Kidney capillary endothelial cell (primary cell): ENCODE data around the gene PER2.

Source experiments
- DNase-seq: peaks from one replicate; pipeline ENCODE4 v3.0.0-alpha.2; 2018; ENCODE audit warnings: low spot score

PER2 gene

DNA sequence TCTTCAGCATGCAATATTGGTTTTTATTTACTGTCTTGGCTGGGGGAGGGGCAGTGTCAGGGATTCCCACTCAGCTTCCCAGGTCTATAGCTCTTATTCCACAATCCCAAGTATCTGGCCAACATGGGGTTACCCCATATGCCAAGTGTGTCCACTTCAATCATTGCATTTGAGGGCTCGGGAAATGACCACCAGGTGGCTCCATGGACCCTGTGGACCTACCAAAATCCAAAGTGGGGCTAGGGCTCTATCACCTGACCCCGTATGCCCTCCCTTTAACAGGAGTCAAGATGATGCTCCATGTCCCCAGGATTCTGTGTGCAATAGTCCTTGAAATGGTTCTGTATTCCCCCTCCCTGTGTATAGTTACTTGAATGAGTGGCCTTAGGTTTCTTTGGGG, 19.8 kb upstream of the PER2 start:
- DNase-seq: no peak

DNA sequence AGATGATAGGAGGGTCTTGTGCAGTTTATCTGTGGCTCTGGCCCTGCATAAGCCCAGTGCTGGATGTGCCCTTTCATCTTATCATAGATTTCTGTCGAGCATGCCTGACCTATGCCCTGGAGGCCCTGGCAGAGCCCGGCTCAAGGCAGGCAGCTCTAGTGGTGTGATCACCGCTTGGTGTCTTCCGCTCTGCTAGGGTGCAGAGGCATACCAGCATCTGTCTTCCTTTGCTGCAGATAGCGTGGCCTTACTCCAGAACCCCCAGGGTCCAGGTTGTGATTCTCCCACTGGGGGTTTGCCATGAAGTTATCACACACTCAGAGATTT, 18.2 kb upstream of the PER2 start:
- DNase-seq: no peak

DNA sequence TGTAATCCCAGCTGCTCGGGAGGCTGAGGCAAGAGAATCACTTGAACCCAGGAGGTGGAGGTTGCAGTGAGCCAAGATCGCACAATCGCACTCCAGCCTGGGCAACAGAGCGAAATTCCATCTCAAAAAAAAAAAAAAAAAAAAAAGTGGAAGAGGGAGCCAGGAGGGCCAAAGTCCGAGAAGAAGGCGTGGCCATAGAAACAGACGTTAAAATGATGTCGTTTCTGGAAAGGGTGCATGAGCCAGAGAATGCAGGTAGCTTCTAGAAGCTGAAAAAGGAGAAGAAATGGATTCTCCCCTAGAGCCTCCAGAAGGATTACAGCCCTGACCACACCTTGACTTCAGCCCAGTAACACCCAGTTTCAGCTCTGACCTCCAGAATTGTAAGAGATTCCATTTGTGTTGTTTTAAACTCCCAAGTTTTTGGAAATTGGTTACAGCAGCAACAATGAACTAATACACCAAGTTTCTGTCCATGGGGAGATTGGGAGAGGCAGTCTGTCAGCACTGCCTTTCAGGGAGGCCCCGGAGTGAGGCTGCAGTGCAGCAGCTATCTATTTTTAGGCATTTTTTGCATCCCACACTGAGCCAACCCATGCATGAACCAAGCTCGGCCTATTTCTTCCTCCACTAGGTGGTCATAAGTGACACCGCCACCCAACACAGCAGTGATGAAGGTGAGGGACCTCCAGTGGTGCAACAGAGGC, 17.7 kb upstream of the PER2 start:
- DNase-seq: no peak

DNA sequence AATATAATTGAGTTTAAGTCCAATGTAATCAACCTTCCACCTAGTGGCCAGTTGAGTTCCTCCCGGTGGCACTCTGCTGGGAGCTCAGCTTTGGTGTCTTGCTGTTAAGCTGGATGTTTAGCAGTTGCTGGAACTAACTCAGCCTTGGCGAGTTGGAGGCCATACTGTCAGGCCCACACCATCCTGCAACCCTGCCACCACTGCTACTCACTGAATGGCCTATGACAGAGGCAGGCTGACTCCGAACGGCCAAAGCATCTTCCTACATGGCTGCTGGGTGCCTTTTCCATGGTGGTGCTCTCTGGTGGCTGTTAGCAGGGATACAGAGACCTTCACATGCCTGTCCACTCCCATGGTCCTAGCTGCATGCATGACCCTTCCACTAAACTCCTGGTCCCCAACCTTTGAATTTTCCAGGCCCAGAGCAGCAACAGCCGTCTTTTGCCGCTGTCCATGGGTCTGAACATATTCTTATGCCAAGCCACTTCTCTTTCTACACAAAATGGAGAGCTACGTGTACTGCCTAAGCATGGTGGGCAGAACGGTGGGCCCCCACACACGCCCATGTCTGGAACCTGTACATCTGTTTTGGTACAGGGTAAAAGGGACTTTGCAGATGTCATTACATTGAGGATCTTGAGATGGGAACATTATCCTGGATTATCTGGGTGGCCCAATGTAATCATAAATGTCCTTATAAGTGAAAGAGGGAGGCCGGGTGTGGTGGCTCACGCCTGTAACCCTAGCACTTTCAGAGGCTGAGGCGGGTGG, 16.9 kb upstream of the PER2 start:
- no peak for DNase-seq

DNA sequence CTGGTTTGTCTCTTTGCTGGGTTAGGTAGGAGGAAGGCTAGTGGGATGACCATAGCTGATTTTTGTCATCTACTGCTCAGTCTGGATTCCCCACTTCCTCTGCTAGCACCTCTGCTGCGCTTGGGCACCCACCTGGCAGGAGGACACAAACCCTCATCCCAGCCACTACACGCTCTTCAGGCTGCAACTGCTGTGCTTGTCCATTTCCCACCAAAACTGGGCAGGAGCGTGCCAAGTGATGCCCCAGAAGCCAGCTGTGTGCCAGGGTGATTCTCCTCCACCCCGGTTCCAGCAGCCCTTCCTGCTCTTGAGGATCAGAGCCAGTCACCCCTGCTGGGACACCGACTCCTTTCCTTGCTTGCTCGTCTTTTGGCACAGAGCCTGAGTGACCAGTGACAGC, 15.7 kb upstream of the PER2 start:
- no peak for DNase-seq

DNA sequence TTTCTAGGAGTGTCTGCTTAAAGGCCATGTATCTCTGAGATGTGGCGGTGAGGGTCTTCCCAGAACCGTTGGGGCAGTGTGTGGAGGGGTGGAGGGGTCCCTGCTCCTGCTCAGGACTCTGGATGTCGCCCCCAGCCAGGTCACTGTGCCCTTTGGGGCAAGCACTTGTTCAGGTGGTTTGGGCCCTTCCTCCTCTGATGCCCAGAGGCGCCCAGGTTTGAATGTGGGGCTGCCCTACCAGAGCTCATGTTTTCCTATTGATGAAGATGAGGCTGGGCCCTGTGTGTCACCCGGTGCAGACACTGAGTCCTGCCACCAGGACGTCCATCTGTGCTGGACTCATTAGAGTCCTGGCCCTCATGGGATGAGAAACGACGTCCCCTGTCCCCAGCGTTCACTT, 14.3 kb upstream of the PER2 start:
- no peak for DNase-seq

DNA sequence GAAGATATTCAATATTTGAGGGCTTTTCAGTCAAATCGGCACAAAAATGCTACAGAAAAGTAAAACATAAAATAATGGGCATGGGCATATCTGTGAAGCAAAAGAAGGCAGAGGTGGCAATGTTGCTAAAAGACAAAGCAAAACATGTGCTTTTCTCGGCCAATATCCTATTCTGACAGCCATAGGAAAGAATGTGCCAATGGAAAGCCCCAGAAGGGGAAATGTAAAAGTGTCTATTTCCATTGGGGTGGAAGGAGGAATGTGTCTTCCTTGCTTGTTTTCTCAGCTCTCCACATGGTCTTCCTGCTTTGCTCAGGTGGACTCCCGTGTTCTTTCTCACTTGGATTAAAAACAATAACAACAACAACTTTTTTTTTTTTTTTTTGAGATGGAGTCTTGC, 13.7 kb upstream of the PER2 start:
- DNase-seq: no peak

DNA sequence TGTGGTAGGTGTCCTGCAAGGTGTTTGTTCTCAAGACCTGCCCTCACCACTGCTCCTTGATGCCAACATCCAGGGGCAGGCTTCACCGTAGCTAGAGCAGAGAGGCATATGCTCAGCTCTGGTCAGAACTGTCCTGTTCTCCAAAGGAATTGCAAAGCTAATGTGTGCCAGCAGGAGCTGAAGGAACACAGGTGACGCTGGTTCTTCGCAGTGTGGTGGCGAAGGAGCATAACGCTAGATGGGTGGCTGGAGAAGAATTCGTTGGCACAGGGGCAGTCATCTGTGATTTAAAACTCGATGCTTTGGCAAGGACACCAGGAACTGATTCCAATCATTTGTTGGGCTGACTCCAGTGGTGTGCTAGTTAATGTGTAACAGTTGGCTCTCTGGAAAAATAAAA, 11.4 kb upstream of the PER2 start:
- DNase-seq: no peak

DNA sequence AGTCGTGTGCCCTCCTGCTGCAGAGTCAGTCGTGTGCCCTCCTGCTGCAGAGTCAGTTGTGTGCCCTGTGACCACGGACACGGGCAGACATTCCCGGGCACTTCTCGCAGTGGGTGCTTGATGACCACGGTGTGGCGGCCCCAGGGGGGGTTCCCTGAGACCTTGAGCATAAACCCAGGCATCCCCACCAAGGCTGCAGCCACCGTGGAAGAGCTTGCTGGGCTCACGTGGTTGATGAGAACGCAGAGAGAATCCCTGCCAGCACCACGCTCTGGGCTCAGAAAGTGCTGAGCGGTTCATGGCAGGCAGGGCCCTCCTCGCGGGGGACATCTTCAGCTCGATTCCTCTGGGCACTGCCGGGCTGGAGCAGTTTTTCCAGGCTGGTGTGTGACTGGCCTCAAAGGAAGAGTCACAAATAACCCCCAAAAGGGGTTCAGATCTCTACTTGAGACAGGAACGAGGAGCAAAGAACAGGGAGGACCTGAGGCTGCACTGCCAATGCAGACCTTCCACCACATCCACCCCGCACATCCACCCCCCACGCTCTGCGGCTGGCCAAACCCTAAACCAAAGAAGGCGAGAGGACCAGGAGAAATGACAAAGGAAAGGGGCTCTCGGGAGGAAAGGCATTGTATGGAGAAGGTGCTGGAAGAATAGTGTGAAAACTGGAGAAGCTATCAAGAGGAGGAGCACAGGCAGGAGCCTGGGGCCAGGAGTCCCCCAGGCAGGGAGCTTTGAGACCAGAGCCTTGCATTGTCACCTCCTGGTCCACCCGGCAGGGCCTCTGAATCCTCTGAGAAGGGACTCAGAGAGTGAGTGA, 8.4 kb upstream of the PER2 start:
- DNase-seq: no peak

DNA sequence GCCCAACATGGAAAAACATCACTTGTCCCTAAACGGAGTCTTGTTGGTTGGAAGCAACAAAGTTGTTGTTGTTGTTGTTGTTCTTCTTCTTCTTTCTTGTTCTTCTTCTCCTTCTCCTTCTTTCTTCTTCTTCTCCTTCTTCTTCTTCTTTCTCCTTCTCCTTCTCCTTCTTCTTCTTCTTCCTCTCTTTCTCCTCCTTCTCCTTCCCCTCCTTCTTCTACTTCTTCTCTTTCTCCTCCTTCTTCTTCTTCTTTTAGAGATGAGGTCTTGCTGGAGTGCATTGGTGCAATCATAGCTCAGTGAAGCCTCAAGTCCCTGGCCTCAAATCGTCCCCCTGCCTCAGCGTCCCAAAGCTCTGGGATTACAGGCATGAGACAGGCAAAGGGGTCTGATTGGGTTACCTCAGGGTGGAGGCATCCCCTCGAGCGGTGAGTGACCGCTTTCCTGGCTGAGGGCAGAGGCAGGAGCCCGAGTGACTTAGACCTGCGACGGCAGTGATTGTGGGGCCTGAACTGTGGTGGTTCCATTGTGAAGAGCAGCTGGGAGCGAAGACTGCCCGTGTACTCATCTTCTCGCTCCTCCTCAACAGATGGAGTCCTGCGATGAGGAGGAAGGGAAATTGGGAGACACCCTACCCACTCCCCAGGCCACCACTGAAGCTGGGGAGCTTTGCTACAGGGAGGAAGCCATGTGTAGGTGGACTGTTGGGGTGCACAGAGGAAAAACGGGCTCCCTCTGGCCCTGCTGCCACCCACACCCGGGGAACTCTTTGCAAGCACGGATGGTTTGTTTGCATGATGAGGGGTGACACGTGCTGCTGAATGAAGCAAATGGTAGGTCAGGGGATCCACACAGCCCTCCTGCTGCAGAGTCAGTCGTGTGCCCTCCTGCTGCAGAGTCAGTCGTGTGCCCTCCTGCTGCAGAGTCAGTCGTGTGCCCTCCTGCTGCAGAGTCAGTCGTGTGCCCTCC, 7.0 kb upstream of the PER2 start:
- DNase-seq: no peak

DNA sequence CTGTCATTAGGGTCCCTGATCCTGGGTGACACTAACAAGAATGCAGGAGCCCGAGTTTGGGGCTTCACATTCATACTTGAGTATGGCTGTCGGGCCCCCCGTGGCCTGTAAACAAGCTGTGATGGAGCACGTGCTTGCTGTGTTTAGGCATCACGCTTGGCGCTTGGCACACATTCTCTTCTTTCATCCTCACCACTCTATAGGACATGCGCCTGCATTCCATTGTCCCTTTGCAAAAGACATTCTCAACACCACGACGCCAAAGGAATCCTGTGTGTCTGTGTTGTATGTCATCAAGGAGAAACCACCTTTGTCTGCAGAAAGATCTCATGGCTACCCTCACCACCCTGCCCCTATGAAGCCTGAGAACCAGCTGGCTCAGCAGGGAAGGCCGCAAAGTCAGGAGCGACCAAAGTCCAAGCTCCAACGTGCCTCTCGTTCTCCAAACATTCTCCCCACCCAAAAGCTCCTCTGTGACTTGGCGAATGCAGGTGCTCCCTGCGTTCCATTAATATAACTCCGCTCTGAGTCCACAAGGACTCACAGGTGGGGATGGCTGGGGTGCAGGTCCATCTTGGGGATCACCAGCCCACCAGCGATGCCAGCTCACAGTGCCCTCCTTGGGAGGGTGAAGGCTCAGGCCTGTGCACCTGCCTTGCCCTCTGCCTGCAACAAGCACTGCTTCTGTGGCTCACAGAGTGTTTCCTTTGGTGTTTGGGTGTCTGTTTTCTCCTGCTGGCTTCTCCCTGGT, 6.2 kb upstream of the PER2 start:
- DNase-seq: no peak

DNA sequence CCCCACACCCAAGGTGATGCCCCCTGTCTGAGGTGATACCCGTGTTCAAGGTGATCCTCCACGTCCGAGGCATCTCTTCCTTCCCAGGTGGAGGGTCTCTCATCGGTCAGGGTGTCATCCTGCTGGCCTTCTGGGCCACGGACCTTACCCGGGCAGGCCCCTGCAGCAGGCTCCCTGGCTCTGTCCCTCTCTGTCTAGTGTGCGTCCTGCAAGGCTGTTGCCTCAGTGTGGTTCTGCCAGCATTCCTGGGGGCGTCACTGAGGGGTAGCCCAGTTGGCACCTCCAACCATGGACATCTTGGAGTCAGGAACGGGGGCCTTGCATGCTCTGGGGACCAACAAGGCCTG, 5.6 kb upstream of the PER2 start:
- no peak for DNase-seq

DNA sequence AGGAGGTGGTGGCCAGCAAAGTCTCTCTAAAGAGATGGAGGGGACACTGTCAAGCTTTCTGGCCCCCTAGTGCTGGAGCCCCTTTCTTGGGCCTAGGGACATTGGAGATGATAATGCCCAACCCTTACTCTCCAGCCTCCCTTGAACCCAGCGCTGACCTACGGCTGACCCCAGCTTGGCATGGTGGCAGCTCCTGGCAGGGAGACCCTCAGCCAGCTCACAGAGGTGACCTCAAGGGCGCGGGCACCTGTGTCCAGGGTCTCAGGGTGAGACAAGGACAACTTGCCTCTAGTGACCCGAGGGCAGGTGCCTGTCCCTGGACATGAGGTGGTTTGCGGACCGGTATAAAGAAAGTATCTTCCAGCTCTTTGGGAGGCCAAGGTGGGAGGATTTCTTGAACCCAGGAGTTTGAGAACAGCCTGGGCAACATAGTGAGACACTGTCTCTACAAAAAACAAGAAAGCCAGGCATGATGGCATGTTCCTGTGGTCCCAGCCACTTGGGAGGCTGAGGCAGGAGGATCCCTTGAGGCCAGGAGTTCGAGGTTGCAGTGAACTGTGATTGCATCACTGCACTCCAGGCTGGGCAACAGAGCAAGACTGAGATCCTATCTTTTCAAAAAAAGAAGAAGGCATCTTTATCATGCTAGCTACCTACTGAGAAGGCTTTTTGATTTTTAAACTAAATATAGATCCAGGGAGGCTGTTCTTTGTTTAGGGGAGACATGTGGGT, 3.3 kb upstream of the PER2 start:
- no peak for DNase-seq

DNA sequence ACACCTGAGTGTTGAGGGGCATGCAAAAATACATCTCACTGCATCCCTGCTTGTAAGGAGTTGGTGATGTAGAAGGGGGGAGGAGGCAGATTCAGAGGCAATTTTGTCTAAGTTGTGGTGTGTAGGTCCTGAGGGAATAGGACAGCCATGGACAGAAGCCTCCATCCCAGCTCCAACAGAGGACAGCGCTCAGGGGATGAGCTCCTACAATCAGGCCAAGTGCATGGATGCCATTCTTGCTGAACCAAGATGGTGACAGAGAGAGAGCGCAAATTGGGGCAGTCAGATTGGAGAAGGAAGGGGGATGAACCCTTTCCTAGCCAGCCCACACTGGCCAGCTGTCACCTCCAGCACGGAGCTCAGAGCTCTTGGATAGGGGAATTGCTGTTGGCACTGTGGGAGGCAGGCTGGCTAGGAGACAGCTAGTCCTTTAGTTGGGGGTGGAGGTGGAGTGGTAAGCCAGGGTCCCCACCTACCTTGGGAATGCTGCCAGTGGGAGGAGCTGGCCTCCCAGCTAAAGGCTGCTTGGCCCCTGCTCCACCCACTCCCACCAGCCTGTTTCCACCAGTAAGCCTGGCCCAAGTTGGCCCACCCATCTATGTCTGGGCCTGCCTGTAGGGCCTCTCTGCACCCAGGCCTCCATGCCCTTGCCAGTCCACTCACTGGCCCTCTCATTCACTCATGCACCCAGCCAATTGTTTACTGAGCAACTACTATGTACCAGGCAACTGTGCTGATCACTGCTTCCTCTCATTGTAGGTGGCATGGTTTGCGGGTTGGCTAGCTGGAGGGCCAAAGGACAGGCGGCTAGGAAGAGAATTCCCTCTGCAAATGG, 2.5 kb upstream of the PER2 start:
- no peak for DNase-seq

DNA sequence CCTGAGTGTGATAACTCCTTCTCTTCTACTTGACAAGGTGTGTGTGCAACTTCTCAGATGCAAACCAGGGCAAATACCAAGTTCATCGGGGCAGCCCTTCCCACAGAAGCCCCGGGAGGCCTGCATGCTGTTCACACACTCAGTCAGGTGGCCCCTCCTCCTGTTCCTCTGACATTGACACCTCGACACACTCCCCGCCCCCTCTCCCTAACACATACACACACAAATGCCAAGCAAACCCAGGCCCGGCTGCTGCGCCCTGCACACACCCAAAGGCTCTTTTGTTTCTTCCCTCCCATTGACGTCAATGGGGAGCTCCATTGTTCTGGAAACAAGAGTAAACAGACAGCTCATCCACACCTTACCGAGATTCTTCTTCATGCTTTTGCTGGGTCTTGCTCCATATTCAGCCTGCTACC, 1.7 kb upstream of the PER2 start:
- DNase-seq: peak; percentile 18

DNA sequence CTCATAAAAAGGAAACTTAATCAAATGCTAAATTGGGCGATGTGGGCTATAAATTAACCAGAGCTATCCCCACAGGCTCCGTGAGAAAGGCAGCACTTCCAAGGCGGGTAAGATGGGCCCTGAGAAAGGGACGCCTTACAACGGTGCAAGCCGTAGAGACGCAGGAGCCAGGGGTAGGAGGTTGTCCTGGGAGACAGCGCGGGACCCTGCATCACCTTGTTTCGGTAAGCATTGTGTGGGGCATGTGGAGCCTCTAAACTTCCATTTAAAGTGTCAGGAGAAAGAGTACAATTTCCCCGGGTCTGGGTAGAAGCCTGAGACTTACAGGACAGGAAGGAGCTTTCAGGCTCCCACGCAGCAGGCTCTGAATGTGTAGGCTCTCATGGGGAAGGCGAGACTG, 1.2 kb upstream of the PER2 start:
- no peak for DNase-seq

DNA sequence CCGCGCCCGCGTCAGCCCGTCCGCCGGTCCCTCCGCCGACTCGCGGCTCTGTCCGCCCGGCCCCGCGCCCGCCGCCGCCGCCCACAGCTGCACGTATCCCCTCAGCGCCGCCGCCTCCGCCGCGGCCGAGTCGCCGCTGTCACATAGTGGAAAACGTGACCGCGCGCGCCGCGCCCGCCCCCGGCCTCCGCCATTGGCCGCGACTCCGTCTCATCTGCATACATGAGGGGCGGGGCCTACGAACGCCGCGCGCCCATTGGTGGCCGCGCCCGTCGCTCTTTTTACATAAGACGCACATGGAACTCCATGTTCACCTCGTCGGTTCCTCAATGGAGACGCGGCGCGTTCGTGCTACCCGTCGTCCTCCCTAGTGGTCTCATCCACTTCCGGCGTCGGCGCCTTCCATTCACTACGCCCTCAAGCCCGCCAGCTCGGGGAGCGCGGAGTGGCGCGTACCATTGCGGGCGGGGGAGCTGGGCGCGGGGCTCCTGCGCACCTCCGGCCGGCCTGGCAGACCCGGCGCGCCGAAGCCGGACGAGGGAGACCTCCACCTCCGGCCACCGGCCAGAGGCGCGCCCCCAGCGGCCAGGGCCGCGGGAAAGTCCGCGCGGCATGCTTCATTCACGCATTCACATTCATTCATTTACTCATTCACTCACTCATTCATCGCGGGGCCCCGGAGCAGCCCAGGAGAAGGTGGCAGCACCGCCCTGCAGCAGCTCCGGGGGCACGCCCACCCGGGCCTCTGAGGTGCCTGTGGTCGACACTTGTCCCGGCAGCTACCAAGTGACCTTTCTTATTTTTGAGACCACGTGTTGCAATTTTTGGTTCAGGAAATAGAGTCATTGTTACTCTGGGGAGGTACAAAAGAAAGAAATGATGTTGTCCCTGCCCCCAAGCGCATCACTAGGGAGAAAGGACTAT, 502 bp upstream of the PER2 start:
- peak; percentile 98 for DNase-seq

DNA sequence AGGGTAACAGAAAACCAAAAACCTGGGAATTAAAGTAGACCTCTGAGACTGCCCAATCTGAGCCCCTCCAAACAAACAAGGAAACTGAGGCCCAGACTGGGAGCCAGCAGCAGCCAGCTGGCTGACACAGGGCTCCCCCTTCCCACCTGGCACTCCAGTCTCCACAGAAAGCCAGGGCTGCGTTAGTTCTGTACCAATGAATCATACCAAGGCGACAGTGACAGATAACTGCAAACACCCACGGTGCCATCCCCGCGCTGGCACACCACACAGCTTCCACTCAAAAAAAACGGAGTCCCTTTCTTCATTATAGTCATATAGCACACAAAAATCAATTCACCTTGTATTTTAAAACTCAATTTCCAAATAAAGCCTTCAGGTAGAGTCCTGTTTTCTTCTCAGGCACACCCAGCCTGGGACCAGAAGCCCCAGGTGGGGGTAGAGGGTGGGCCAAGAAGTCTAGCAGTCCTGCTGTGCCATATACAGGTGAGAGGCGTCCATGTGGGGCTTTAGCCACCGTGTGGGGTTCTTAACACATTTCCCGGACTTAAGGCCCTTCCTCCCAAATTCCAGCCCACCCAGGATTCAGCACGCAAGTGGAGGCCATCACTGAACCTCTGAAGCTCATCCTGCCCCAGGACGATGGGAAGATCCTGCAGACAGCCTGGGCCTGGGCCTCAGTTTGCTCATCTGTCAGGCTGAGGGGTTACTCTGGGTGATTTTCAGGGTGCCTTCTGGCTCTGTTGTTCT, 1.2 kb downstream of the PER2 start:
- DNase-seq: no peak
